GM11168 (cell line): ENCODE data around the gene SYNCRIP.
"Not testable (repeated sequence)": the region's sequence is repeated elsewhere in the genome, so short reads cannot be mapped to it uniquely, and the experiment has no call there.

Source experiments
- in situ Hi-C: fragments of 300-500 bp; cut with MboI; formaldehyde crosslinking; loops from one replicate; pipeline ENCODE4 v1.12.0; 2022; ENCODE audit warnings: low sequenced_read_pairs; ENCODE audit not compliant: unreplicated experiment

SYNCRIP gene

DNA sequence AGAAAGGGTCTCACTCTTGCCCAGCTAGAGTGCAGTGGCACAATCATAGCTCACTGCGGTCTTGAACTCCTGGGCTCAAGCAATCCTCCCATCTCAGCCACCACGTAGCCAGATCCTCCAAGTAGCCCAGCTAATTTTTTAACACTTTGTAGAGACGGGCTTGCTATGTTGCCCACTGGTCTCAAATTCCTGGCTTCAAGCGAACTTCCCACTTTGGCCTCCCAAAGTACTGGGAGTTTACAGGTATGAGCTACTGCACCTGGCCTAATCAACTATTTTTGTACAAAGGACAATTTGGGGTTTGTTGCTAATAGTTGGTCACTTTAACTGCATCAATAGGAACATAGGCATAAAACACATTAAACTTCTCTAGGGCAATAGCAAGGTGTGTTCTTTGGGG lies 29.9 kb upstream of the SYNCRIP start:
- in situ Hi-C loops, result no loop called here

- in situ Hi-C loops, result no loop called here
Measured at GRCh38 chr6:85672050-85672449, 29.4 kb upstream of the SYNCRIP start.

GRCh38 chr6:85670573-85670972 lies 27.9 kb upstream of the SYNCRIP start:
- in situ Hi-C loops, result no loop called here

GRCh38 chr6:85669735-85670194 lies 27.1 kb upstream of the SYNCRIP start:
- in situ Hi-C loops, result no loop called here

GRCh38 chr6:85662251-85662650 lies 19.6 kb upstream of the SYNCRIP start:
- in situ Hi-C loops, result no loop called here

- in situ Hi-C loops, result no loop called here
Measured at GRCh38 chr6:85660181-85660611, 17.5 kb upstream of the SYNCRIP start.

DNA sequence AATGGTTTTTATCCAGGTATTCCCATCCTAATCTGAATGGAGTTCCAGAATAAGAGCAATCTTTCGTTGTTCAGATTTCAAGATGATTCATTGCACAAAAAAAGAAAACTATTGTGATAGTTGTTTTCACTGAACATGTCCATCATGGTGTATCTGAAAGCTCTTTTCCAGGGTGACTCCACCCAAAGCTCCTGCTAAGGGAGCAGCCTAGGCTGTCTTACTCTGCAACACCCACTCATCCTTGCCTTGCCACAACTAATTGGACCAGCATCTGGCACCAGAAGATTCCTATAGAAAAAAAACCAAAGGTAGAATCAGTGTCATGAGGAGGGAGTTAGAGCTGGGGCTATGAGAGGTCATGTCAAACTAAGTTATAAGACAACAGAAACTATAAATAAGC lies 7.9 kb upstream of the SYNCRIP start:
- in situ Hi-C loops, result no loop called here

DNA sequence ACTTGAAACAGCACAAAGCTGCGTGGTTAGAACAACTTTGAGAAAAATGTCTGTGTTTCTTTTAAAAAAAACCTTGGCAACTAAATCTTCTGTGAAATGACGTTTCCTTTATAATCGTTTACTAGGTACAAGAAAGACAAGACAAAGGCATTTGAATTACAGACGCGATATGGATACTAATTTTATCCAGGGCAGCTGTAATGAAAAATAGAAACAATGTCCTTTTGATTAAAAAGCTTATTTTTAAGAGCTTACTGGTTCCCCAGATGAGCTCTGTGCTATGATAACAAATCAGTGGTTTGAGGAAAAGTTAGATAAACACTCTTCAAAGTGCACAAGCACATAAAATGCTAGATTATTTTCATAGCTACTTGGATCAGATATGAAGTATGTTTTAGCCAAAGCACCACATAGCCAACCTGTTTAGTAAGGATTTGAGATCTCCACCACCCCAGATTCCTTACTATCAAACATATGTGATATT lies 1.6 kb upstream of the SYNCRIP start:
- in situ Hi-C loops, result no loop called here

GRCh38 chr6:85643537-85644278 lies 1.0 kb upstream of the SYNCRIP start:
- in situ Hi-C loops, result no loop called here

DNA sequence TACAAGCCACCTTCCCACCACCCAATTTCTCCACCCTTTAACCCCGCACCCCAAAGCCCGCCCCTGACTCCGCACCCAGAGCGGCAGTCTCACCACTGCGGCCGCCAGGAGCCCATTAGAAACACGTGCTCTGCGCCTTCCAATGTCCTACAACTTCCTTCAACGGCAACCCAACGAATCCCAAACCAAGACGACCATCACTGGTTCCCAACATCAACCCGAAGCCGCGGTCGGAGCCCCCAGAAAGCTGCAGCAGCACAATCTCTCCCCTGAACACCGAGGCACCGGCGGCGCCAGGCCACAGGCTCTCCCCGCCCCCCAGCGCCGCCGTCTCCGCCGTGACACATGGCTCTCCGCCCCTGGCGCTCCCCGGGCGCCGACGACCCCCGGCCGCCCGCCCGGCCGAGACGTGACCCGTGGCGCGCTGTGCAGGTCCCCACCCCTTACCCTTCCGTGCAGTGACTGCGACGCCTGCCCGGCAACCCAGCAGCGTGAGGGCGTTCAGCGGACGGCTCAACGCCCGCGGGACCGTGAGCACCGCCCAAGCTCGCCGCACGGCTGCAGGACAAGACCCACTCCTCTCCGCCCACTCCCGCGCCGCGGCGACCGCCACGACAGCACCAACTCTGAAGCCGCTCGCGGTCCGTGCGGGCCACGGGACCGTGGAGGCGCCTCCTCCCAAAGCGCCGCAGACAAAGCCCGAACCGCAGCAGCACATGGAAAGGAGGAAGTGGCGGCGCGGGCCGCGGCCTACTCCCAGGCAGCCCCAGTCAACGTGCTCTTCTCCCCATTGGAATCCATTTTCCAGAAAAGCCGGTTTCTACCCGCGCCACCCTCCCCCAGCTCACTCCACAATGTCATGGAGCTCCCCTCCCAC lies 551 bp downstream of the SYNCRIP start:
- in situ Hi-C loops, result no loop called here

DNA sequence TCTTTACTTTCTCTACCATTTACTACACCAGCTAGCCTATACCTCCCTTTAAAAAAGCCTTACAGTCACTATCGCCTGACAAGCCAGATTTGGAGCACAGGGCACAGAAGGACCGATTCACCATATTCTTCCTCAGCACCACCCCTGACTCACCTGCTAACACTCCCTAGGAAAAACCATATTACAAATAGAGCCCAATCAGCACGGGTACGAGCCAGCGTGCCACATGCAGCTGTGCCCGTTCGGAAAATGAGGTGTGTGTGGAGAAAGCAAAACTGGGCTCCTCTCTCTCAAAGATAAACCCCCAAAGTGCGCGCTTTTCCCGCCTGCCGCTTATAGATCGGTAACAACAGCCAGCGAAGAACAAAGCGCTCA lies 1.2 kb downstream of the SYNCRIP start:
- in situ Hi-C loops, result no loop called here

DNA sequence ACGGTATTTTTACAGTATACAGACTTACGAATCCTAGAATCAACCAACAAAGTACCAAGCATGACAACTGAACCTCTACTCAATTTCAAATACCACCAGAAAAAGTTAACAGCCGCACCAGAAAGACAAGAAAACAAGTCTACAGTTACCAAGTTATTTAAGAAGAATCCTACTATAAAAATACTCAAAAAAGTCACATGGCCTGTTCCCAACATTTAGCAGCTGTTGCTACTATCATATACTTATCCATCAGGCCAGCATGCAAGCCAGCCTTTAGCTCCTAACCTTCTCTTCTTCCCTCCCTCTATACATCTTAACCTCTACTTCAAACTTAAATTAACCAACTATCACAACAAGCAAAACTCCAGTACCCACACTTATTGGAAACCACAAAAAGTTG lies 1.9 kb downstream of the SYNCRIP start:
- in situ Hi-C loops, result no loop called here

- in situ Hi-C loops, result loop anchor here (5.0 kb wide), 1 partner anchor 40 kb away; no protein-coding TSS in a partner anchor
Measured at GRCh38 chr6:85637579-85637978, 5.1 kb downstream of the SYNCRIP start.

DNA sequence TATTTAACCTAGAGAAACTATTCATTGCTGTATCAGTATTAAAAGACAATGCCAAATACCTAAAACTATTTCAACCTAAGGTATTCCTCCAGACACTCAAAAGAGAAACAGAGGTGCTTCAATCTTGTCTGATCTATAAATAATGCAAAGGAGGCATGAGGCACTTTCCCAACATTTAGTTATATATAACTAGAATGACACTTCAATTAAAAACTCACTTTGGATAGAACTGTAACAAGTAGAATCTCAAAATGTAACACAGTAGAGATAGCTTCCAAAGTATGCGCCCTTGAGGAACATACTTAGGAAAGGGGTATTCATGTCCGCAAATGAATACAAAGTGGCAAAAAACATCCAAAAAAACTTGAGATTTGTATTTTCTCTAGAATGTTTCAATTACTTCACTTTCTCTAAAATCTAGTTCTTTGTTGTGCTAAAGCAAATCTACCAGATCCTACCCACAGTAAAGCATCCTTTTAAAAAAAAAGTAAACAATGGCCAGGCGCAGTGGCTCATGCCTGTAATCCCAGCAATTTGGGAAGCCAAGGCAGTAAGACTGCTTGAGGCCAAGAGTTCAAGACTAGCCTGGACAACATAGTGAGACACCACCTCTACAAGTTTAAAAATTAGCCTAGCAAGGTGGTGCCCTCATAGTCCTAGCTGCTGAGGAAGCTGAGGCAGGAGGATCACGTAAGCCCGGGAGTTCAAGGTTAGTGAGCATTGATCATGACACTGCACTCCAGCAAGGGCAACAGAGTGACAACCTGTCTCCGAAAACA lies 10.3 kb downstream of the SYNCRIP start:
- in situ Hi-C loops, result no loop called here

- in situ Hi-C loops, result not testable (repeated sequence)
Measured at GRCh38 chr6:85631117-85631516, 11.6 kb downstream of the SYNCRIP start.

DNA sequence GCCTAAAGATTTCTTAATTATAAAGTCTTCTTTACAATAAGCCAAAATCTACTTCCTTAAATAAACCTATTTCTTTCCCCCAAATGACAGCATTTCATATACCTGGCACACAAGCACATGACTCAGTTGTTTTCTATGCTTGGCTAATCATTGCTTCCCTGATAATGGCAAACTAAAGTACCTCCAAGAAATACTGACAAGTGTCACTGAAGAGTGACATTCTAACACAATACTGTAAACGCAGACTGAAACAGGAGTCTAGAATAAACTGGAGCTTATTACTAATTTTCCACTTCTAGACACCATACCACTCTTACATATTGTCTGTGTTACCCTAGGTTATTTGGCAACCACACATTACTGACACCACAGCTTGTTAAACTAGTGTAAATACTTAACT lies 14.3 kb downstream of the SYNCRIP start:
- in situ Hi-C loops, result no loop called here

DNA sequence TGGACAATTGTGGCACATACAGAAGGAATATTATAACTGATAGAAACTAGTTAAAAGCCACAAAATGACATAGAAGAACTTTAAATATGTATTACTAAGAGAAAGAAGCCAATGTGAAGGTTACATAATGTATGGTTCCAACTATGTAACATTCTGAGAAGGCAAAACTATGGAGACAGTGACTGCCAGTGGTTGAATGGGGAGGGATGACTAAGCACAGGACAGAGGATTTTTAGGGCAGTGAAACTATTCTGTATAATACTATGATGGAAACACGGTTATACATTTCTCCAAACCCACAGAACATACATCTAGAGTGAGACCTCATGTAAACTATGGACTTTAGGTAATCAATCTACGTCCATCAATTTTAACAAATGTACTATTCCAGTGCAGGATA lies 22.4 kb downstream of the SYNCRIP start:
- in situ Hi-C loops, result no loop called here

DNA sequence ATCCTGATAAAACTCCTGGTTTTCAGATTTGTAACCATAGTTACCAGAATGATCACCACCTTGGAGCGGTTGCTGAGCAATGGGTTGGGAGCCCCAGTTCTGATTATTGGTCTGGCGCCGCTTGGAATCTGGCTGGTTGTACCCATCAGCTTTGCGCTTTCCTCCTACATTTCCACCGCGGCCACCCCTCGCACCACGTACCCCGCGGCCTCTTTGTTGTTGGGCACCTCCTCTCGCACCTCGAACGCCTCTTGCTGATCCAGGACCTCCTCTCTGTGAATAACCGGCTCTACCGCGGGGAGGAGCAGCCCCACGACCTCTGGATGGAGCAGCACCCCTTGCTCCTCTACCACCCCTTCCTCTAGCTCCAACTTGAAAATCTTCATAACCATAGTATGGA lies 27.9 kb downstream of the SYNCRIP start:
- in situ Hi-C loops, result no loop called here

- in situ Hi-C loops, result no loop called here
Measured at GRCh38 chr6:85612690-85613474, 29.8 kb downstream of the SYNCRIP start.
